CD4-positive, alpha-beta T cell treated with Interleukin-15 for 1 hour (primary cell): ENCODE results near the gene CUL2.
"Not testable (repeated sequence)": the region's sequence is repeated elsewhere in the genome, so short reads cannot be mapped to it uniquely, and the experiment has no call there.

Experiments
- DNase-seq: peaks from one replicate; pipeline ENCODE4 v3.0.0-alpha.2; 2020

Gene CUL2

GRCh38 chr10:35015843-35016408 is 74.2 kb downstream of the CUL2 start:
- no peak for DNase-seq

- DNase-seq = no peak
Observed at GRCh38 chr10:35012781-35013180, 77.4 kb downstream of the CUL2 start.

- DNase-seq = no peak
Observed at GRCh38 chr10:35011771-35012191, 78.4 kb downstream of the CUL2 start.

GRCh38 chr10:35007858-35008301 is 82.3 kb downstream of the CUL2 start:
- no peak for DNase-seq

- no peak for DNase-seq
Observed at GRCh38 chr10:35006836-35007235, 83.3 kb downstream of the CUL2 start.

GRCh38 chr10:35005868-35006267 is 84.3 kb downstream of the CUL2 start:
- DNase-seq = no peak

GRCh38 chr10:35004651-35005050 is 85.5 kb downstream of the CUL2 start:
- no peak for DNase-seq

GRCh38 chr10:35003906-35004305 is 86.2 kb downstream of the CUL2 start:
- DNase-seq = no peak

- no peak for DNase-seq
Observed at GRCh38 chr10:35000936-35001335, 89.2 kb downstream of the CUL2 start.

- no peak for DNase-seq
Observed at GRCh38 chr10:34999532-34999931, 90.6 kb downstream of the CUL2 start.

GRCh38 chr10:34998940-34999339 is 91.2 kb downstream of the CUL2 start:
- DNase-seq = no peak

GRCh38 chr10:34996843-34997242 is 93.3 kb downstream of the CUL2 start:
- DNase-seq = peak; percentile 40

GRCh38 chr10:34995925-34996324 is 94.2 kb downstream of the CUL2 start:
- DNase-seq = no peak

GRCh38 chr10:34994565-34995142 is 95.5 kb downstream of the CUL2 start:
- DNase-seq = peak; percentile 35

- DNase-seq = no peak
Observed at GRCh38 chr10:34993782-34994181, 96.4 kb downstream of the CUL2 start.

- not testable (repeated sequence) for DNase-seq
Observed at GRCh38 chr10:34991117-34991516, 99.0 kb downstream of the CUL2 start.

GRCh38 chr10:34988397-34989067 is 101.6 kb downstream of the CUL2 start:
- no peak for DNase-seq

- DNase-seq = no peak
Observed at GRCh38 chr10:34985823-34986222, 104.3 kb downstream of the CUL2 start.

GRCh38 chr10:34985146-34985545 is 105.0 kb downstream of the CUL2 start:
- DNase-seq = no peak

- no peak for DNase-seq
Observed at GRCh38 chr10:34981844-34982243, 108.3 kb downstream of the CUL2 start.

- DNase-seq = no peak
Observed at GRCh38 chr10:34979938-34980337, 110.2 kb downstream of the CUL2 start.

- DNase-seq = no peak
Observed at GRCh38 chr10:34978080-34978479, 112.1 kb downstream of the CUL2 start.

GRCh38 chr10:34976380-34976910 is 113.7 kb downstream of the CUL2 start:
- DNase-seq = not testable (repeated sequence)
